HepG2 (cell line): ENCODE results near the gene SYCE3. TPM values are rescaled to one million over a fixed set of nuclear protein-coding genes. Genes with fewer than 3 reads are reported as not detected.
A peak's percentile ranks its signal among the peaks of the same experiment; 100 is the strongest.

ENCODE experiments used
- ATF1 ChIP-seq: IDR thresholded peaks from 2 replicates; pipeline ENCODE4 v1.6.1; 2016; ENCODE audit warnings: mild to moderate bottlenecking, control low read depth
- CBFB ChIP-seq: sonication (generic); formaldehyde crosslinking; IDR thresholded peaks from 2 replicates; pipeline ENCODE4 v1.4.0; 2020; ENCODE audit warnings: missing genetic modification reagents
- CBX5 ChIP-seq: sonication (generic); formaldehyde crosslinking; IDR thresholded peaks from 2 replicates; pipeline ENCODE4 v1.4.0; 2020; ENCODE audit warnings: missing genetic modification reagents, borderline replicate concordance
- ETV6 ChIP-seq: sonication (generic); formaldehyde crosslinking; conservative IDR thresholded peaks from 2 replicates; pipeline ENCODE4 v1.4.0; 2020; ENCODE audit warnings: missing genetic modification reagents
- EZH2 ChIP-seq: conservative IDR thresholded peaks from 2 replicates; pipeline ENCODE4 v1.6.1; 2012; ENCODE audit warnings: mild to moderate bottlenecking, low read depth, low read length, moderate library complexity
- HHEX ChIP-seq: IDR thresholded peaks from 2 replicates; pipeline ENCODE4 v1.6.1; 2016; ENCODE audit warnings: control low read depth
- JUN ChIP-seq: sonication (generic); formaldehyde crosslinking; IDR thresholded peaks from 2 replicates; pipeline ENCODE4 v1.4.0; 2020; ENCODE audit warnings: mild to moderate bottlenecking, missing genetic modification reagents
- JUND ChIP-seq: sonication (generic); formaldehyde crosslinking; IDR thresholded peaks from 2 replicates; pipeline ENCODE4 v1.8.0; 2022; ENCODE audit warnings: mild to moderate bottlenecking, missing genetic modification reagents
- MLX ChIP-seq: IDR thresholded peaks from 2 replicates; pipeline ENCODE4 v1.6.1; 2016
- NCOA1 ChIP-seq: sonication (generic); formaldehyde crosslinking; IDR thresholded peaks from 2 replicates; pipeline ENCODE4 v1.9.0; 2021; ENCODE audit warnings: missing genetic modification reagents
- NFE2 ChIP-seq: sonication (generic); formaldehyde crosslinking; IDR thresholded peaks from 2 replicates; pipeline ENCODE4 v1.4.0; 2020; ENCODE audit warnings: missing genetic modification reagents
- PBX2 ChIP-seq: IDR thresholded peaks from 2 replicates; pipeline ENCODE4 v1.6.1; 2016; ENCODE audit warnings: control low read depth
- REST ChIP-seq, 2 experiments: IDR thresholded peaks; 2 replicates each; pipeline ENCODE4 v1.6.1; 2011 to 2012; ENCODE audit warnings: low read length in 2 of 2, borderline replicate concordance in 1 of 2, low read depth in 1 of 2, mild to moderate bottlenecking in 1 of 2, moderate library complexity in 1 of 2
- SNRNP70 ChIP-seq: fragments of 200-400 bp; formaldehyde crosslinking; IDR thresholded peaks from 2 replicates; pipeline ENCODE4 v1.6.1; 2017; ENCODE audit warnings: mild to moderate bottlenecking, low read depth, low read length, moderate library complexity
- TAF1 ChIP-seq: sonication (generic); formaldehyde crosslinking; IDR thresholded peaks from 2 replicates; pipeline ENCODE4 v1.4.0; 2020; ENCODE audit warnings: missing genetic modification reagents
- TEF ChIP-seq: sonication (generic); formaldehyde crosslinking; IDR thresholded peaks from 2 replicates; pipeline ENCODE4 v1.5.0; 2020; ENCODE audit warnings: missing genetic modification reagents
- ZBTB21 ChIP-seq: sonication (generic); formaldehyde crosslinking; IDR thresholded peaks from 2 replicates; pipeline ENCODE4 v1.4.0; 2020; ENCODE audit warnings: missing genetic modification reagents
- ZFP1 ChIP-seq: IDR thresholded peaks from 2 replicates; pipeline ENCODE4 v1.6.1; 2016
- ZNF333 ChIP-seq: sonication (generic); formaldehyde crosslinking; IDR thresholded peaks from 2 replicates; pipeline ENCODE4 v1.4.0; 2020; ENCODE audit warnings: mild to moderate bottlenecking, missing genetic modification reagents, borderline replicate concordance
- ZNF34 ChIP-seq: sonication (generic); formaldehyde crosslinking; IDR thresholded peaks from 2 replicates; pipeline ENCODE4 v1.4.0; 2020; ENCODE audit warnings: mild to moderate bottlenecking, missing genetic modification reagents, borderline replicate concordance
- ZNF552 ChIP-seq: sonication (generic); formaldehyde crosslinking; IDR thresholded peaks from 2 replicates; pipeline ENCODE4 v1.9.0; 2022; ENCODE audit warnings: missing genetic modification reagents, mild to moderate bottlenecking, borderline replicate concordance
- ZNF567 ChIP-seq: sonication (generic); formaldehyde crosslinking; IDR thresholded peaks from 2 replicates; pipeline ENCODE4 v1.8.1; 2023; ENCODE audit warnings: mild to moderate bottlenecking, missing genetic modification reagents, borderline replicate concordance
- ZNF644 ChIP-seq: IDR thresholded peaks from 2 replicates; pipeline ENCODE4 v1.6.1; 2016; ENCODE audit warnings: low read depth
- ZNF720 ChIP-seq: sonication (generic); formaldehyde crosslinking; IDR thresholded peaks from 2 replicates; pipeline ENCODE4 v1.4.0; 2020; ENCODE audit warnings: missing genetic modification reagents
- ZNF781 ChIP-seq: sonication (generic); formaldehyde crosslinking; IDR thresholded peaks from 2 replicates; pipeline ENCODE4 v1.5.1; 2020; ENCODE audit warnings: borderline replicate concordance, mild to moderate bottlenecking, missing genetic modification reagents; ENCODE audit errors: not compliant biosample characterization
- polyA plus RNA-seq, 8 experiments: library from polyadenylated mRNA; depleted of rRNA in 3 of 8; stranded (reverse) in 7 of 8; unstranded in 1 of 8; fragments of >200 nt; fragmentation: Illumina TruSeq in 4 of 8; extraction: Trizol in 4 of 8; gene quantifications; 2 replicates each; pipeline versions ENCODE4 v1.2.1 to v1.2.3, GENCODE V29; 2011 to 2016; ENCODE audit warnings: low read depth in 4 of 8, missing spikeins in 1 of 8, mixed read lengths in 1 of 8; ENCODE audit not compliant: insufficient read depth in 1 of 8
- total RNA-seq, 5 experiments: library from RNA; depleted of rRNA; stranded (reverse); fragments of >200 nt; fragmentation: Illumina TruSeq; extraction: Trizol; gene quantifications; 2 replicates each; pipeline ENCODE4 v1.2.3, GENCODE V29; 2016; ENCODE audit warnings: low read depth in 1 of 5
- TF ChIP-seq, protein P1 (sequence below): sonication (generic); formaldehyde crosslinking; IDR thresholded peaks from 2 replicates; pipeline ENCODE4 v1.5.1; 2020; ENCODE audit warnings: missing genetic modification reagents, mild to moderate bottlenecking, borderline replicate concordance

SYCE3 gene
- total and polyA plus RNA-seq, 2 of the 13 experiments (the other 11 are each of a cell fraction or from before 2014, with no cell fraction given), result not detected

DNA sequence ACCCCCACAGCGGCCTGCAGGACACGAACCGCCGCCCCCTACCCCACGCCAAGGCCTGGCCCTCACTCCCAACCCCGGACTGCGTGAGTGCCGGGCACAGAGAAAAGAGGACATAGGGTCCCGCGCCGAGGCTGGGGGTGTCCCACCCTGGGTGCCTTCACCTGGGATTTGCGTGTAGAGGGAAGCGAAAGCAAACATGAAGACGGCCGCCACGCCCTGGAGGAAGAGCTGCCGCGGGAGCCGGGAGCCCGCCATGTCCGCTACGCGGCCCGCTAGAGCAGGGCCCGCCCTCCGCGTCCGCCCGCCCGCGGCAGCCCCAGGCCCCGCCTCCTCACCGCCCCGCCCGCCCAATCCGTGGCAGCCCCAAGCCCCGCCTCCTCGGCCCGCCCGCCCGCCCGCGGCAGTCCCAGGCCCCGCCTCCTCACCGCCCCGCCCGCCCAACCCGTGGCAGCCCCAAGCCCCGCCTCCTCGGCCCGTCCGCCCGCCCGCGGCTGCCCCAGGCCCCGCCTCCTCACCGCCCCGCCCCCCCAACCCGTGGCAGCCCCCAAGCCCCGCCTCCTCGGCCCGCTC lies 55.2 kb downstream of the SYCE3 start, which contains the start of gene LMF2 (continued):
- TF ChIP-seq CBFB (CRISPR knock-in tag) (no peak), ZNF333 (CRISPR knock-in tag) (no peak), EZH2 (no peak), PBX2 (CRISPR knock-in tag) (no peak), SNRNP70 (no peak), ZNF720 (CRISPR knock-in tag) (no peak), ZNF781 (CRISPR knock-in tag) (no peak), NCOA1 (no peak), ATF1 (CRISPR knock-in tag) (no peak), HHEX (CRISPR knock-in tag) (no peak), ZNF644 (CRISPR knock-in tag) (no peak), NFE2 (no peak), TEF (CRISPR knock-in tag) (no peak), REST (IDR thresholded peaks at IDR 0.05; ENCODE audit: borderline replicate concordance in 1 of 2, low read depth in 1 of 2, low read length in 2 of 2) (no peak; a peak in 1 of 4 replicates), CBX5 (CRISPR knock-in tag) (no peak), ETV6 (CRISPR knock-in tag) (no peak), ZNF552 (no peak), ZFP1 (CRISPR knock-in tag) (no peak), ZNF34 (CRISPR knock-in tag) (no peak), ZBTB21 (CRISPR knock-in tag) (no peak), MLX (CRISPR knock-in tag) (no peak), JUN (CRISPR knock-in tag) (no peak), ZNF567 (no peak), TAF1 (CRISPR knock-in tag) (peak; percentile 48), JUND (no peak)
- TF ChIP-seq, protein P1, sequence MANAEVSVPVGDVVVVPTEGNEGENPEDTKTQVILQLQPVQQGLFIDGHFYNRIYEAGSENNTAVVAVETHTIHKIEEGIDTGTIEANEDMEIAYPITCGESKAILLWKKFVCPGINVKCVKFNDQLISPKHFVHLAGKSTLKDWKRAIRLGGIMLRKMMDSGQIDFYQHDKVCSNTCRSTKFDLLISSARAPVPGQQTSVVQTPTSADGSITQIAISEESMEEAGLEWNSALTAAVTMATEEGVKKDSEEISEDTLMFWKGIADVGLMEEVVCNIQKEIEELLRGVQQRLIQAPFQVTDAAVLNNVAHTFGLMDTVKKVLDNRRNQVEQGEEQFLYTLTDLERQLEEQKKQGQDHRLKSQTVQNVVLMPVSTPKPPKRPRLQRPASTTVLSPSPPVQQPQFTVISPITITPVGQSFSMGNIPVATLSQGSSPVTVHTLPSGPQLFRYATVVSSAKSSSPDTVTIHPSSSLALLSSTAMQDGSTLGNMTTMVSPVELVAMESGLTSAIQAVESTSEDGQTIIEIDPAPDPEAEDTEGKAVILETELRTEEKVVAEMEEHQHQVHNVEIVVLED (CRISPR knock-in tag), result no peak
